Posterior vena cava (tissue), 2 donors: ENCODE data around the gene PNPT1. TPM values are rescaled to one million over a fixed set of nuclear protein-coding genes. Genes with fewer than 3 reads are reported as not detected.
"Not testable (repeated sequence)": the region's sequence is repeated elsewhere in the genome, so short reads cannot be mapped to it uniquely, and the experiment has no call there.

Experiments used
- DNase-seq: peaks from one replicate; pipeline ENCODE4 v3.0.0-alpha.2; 2020; ENCODE audit warnings: low spot score
- intact Hi-C, 2 donors: fragments of 100-400 bp; cut with DNase I; formaldehyde crosslinking; loops; one replicate each; pipeline versions ENCODE4 v1.14.1 to v1.14.2; 2022 to 2023
- long read RNA-seq, 2 donors: library from polyadenylated mRNA; unstranded; transcript quantifications; one replicate each; pipeline ENCODE4 v2.0.0, GENCODE V29; 2020 to 2021
- total RNA-seq, 2 donors: library from RNA; stranded (reverse); fragmentation: NEBNext Ultra II Directional; extraction: Animal tissue kit (Norgen Biotek cat#: 25700); gene quantifications; one replicate each; pipeline ENCODE4 v1.2.1, GENCODE V29; 2021
- donor health status: DM: yes; HTN: yes; CAD: no.
- donor health status: DM: yes; HTN: yes; CAD: no.

PNPT1 gene
- total RNA-seq = 10 to 100 TPM; 20.4 to 23.9 TPM
- long read RNA-seq, donor 1, full-length matches to known transcripts = 9 of 14 reads
- long read RNA-seq, donor 1, partial matches to known transcripts = 1 of 14 reads
- long read RNA-seq, donor 1, other reads (novel, unspliced or antisense) = 4 of 14 reads
- long read RNA-seq, donor 2, full-length matches to known transcripts = 3 of 16 reads
- long read RNA-seq, donor 2, partial matches to known transcripts = 4 of 16 reads
- long read RNA-seq, donor 2, other reads (novel, unspliced or antisense) = 9 of 16 reads

DNA sequence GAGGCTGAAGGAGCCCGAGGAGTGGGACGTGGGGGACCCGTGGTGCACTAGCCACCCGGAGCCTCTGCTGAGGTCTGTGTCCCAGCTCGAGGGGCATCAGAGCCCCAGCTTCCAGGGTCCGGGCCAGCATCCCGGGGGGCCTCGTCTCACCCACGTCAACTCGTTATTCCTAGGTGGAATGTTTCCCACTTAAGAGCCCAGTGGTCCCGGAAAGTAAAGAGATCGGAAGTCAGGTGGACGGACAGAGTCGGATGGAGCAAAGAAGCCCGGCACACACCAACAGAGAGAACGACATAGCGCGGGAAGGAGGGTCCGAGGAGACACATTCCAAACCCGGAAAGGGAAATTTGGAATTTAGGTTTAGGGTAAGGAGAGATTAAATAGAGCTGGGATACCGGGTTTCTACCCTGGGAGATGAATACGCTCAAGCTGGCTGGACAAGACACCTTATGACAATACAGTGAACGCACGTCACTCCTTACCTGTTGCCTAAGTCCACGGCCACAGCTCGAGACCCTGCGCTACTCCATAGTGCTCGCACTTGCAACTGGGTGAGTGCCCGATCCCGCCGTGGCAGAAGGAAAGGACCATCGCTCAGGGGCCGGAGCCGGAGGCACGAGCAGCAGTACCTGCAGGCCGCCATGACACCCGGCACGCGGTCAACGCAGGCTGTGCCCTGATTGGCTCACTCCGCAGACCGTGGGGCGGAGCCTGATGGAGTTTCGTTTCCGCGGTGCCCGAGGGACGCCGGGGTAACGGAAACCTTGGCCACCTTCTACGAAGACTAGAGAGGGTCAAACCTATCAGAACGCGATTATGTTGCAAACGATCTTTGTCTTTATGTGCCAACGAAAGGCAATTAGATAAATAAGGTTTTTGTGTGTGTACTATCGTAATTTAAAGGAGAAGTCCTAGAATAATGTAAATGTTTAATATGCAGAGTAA, at the start of gene PNPT1:
Gene PNPT1, minus strand, starts transcription at position 664 of the 945 bp plus-strand sequence. Its CDS starts 21 bp downstream, at position 643.
- peak; percentile 98 for DNase-seq
- intact Hi-C loops = no loop called here

DNA sequence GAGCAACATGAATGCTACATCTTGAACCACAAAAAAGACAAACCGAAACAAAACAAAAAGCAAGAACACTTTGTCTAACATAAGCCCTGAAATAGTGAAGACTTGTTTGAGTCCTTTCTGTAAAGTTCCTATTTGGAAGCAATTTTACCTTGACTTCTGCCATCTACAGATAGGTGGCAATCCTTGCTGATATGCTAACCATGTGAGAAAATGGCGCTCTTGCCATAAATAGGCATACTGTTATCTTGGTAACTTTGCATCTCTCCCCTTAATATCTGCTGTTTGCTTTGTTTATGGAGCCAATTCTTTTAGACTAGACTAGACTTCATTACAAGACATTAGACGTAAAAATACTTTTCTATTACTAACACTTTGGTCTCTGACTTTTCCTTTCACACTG, 49.4 kb upstream of the PNPT1 start:
- intact Hi-C loops = no loop called here
- no peak for DNase-seq

DNA sequence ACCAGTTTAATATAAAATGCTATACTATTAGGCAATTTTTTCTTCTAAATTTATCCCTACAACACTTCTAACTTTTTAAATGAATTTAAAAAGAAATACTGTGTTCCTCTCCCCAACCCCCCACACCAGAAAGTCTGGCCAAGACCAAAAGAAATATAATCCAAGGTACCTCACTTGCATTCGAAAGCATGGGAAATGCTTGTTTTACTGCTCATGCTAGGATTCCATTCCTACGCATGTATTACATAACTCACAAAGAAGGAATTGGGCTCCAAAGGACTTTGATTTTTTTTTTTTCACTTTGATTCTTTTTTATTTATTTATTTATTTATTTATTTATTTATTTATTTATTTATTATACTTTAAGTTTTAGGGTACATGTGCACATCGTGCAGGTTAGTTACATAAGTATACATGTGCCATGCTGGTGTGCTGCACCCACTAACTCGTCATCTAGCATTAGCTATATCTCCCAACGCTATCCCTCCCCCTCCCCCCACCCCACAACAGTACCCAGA, 42.4 kb upstream of the PNPT1 start:
- intact Hi-C loops, DNase-seq: not testable (repeated sequence)

DNA sequence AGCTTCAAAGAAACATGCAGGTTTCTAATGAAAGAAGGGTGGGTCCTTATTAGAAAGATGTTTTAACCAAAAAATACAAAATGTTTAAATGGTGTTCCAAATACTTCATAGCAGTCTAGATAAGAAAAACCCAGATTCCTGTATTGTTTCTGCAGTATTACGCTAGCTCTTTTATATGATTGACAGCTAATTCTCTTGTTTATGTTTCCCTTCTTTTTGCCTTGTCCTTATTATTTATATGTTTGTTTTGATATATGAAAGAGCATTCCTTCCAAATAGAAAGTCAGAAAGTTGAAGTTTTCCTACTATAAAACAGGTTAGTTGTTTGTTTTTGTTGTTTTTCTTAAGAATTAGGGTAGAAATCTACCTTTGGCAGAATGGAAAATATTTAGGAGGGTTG, 41.1 kb upstream of the PNPT1 start:
- no peak for DNase-seq
- intact Hi-C loops = no loop called here

DNA sequence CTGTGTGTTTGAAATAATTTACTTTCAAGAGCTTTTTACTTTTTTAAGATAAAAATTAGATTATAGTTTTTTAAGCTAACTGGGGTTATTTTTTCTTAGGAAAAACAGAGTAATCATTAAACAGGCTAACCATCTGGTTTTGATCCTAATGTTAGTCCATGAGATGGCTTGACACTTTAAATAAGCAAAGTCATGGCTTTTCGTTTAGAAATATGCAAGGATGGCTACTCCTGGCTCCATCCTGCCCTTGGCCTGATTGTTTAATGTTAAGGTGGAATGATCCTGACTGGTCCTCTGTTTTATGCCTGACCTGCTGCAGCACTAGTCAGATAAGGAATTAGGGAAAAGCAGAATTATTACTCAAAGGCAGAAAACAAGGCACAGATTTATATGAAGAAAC, 39.7 kb upstream of the PNPT1 start:
- intact Hi-C loops = no loop called here
- DNase-seq = no peak

DNA sequence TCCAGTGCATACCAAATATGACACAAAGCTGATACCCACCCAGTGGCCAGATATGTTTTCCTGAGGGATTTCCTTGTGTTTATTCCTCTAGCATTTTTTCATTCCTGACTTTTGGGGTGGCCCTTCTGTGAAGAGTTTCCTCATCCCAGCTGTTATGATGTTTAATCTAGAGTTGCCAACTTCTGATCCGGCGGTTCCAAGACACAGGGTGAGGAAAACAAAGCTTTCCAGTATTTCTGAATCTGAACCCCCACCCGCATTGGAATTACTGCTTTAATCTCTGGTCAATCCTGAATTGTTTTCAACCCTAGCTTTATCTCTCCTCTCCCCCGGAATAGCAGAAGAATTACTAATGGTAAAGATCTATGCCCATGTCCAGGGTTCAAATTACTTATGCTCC, 39.2 kb upstream of the PNPT1 start:
- DNase-seq = no peak
- intact Hi-C loops = no loop called here

DNA sequence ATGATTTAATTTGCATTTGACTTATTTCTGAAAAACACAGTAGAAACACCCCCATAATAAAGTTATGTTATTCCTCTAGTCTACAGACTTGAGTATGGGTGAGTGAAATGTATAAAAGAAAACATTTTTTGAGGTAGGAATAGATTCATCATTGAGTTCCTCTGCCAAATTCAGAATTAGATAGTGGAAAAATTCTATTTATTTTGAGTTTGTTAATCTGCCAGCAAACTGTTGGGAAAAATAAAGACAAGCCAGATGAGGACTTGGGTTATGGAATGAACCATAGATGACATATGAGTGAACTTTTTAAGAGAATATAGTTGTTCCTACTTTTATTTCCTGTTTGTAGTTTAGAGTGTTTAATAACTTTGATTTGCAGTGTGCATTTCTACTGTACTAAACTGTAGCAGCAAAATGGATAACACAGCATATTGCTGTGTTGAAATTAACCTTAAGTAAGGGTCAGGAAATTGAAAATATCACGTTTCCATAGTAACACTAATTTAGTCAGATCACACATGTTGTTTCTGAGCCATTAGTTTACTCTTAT, 35.6 kb upstream of the PNPT1 start:
- intact Hi-C loops = loop anchor here in 1 of 2 donors (10.0 kb wide), 1 partner anchor 396 kb away; no protein-coding TSS in a partner anchor
- no peak for DNase-seq

DNA sequence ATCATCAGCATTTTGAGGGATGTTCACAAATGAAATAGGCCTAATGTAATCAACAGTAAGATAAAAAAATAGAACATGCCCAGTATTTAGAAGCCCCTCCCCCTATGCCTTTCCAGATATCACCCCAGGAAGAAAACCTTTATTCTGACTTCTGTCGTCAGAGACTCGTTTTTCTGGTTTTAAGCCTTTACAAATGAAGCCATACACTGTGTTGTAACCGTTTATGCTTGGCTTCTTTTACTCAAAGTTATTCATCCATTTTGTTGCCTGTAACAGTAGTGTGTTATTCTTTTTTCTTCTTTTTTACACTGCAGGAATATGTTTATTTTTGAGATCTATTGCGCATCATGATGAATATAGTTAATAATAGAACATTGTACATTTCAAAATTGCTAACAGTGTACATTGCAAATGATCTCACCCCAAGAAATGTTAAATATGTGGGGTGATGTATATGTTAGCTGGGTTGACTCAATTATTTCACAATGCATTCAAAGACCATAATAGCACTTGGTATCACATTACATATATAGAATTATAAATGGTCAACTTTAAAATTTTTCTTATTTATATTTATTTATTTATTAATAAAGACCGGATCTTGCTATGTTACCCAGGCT, 28.1 kb upstream of the PNPT1 start:
- intact Hi-C loops = loop anchor here in 1 of 2 donors (10.0 kb wide), 1 partner anchor 403 kb away; no protein-coding TSS in a partner anchor
- no peak for DNase-seq

DNA sequence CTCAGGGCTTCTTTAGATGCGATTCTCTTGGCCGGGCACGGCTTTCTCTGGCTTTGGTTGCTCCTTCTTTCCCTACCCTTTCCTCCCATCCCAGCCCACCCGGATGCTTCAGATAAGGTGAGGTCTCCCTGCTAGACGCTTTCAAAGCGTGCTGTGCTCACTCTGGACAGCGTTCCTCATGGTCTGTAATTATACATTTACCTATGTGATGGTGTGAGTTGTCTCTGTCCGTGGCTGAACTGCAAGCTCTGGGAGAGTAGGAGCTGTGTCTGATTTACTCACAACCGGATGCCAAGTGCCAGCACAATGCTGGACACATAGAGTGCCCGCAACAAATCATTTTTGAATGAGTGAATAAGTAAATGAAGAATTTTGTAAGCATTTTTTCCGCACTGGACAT, 26.8 kb upstream of the PNPT1 start:
- intact Hi-C loops = loop anchor here in 1 of 2 donors (10.0 kb wide), 1 partner anchor 404 kb away; no protein-coding TSS in a partner anchor
- DNase-seq = no peak

DNA sequence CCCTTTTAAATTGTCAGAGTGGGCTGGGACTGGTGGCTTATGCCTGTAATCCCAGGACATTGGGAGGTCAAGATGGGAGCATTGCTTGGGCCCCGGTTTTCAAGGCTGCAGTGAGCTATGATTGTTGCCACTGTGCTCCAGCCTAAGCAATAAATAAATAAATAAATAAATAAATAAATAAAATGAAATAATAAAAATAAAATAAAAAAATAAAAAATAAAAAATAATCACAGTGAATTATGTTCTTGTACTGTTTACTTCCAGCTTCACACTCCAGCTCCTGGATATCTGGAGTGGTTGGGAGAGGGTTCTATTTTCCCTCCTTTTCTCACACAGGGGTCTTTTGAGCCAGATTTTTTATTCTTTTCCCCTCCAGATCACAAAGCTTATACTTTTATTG, 26.2 kb upstream of the PNPT1 start:
- intact Hi-C loops = loop anchor here (5.0 to 10.0 kb wide), 4 partner anchors 292 to 412 kb away; no protein-coding TSS in a partner anchor
- DNase-seq = no peak

DNA sequence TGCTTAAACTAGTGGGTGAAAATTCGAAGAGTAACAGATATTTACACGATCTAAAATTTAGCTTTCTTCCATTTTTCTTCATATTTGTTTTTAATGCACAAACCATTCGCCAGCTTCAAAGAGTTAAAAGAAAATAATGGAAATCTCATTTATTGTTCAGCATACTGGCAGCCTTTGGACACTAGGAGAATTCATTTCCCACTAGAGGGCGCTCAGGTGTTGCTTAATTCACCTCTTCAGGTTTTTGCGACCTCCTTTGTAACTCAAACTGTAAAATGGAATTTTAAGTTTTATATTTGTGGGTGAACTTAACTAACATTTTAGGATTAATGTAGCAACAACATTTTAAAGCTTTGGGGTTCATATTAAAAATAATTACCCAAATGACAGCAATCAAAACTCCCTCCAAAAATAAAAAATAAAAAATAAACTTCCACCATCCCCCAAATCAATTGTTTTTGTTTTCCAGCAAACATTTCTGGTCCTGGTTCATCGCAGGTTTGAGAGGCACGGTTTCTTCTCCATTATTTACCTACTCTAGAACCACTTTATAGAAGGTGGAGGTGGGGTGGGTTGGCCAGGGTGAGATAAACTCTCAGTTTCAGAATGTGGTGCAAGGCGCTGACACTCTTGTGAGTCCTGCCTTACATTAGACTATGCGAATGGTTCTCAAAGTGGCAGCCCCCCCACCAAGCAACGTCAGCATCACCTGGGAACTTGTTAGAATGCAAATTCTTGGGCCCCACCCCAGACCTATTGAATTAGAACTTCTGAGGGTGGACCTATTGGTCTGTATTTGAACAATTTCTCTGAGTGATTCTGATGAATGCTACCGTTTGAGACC, 24.7 kb upstream of the PNPT1 start:
- intact Hi-C loops = loop anchor here (5.0 to 10.0 kb wide), 3 partner anchors 294 to 414 kb away; no protein-coding TSS in a partner anchor
- no peak for DNase-seq

DNA sequence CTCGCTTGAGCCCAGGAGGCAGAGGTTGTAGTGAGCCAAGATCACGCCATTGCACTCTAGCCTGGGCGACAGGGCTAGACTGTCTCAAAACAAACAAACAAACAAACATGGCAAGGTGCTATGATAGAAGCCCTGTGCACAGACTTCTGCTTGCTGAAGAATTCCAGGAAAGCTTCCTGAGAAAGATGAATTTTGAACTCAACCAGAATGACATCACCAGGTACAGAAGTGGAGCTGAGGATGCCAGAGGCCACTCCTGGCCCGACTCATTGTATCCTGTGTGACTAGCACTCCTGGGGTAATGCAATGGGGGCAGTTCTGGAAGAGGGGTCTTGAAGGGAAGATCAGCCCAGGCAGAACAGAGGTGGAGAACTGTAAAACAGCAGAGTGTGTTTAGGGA, 22.0 kb upstream of the PNPT1 start:
- DNase-seq = no peak
- intact Hi-C loops = loop anchor here (5.0 to 10.0 kb wide), 3 partner anchors 297 to 417 kb away; no protein-coding TSS in a partner anchor

DNA sequence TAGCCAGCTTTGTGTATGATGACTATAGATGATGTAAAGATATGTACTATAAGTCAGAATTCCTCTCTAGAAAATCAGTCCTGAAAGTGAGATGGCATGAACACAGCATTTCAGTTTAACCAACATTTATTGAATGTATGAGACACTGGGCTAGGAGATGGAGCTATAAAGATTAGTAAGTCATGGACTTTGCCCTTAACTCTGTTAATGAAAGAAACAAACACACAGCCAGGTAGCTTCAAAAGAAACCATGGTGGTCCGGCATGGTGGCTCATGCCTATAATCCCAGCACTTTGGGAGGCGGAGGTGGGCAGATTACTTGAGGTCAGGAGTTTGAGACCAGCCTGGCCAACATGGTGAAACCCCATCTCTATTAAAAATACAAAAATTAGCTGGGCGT, 21.5 kb upstream of the PNPT1 start:
- intact Hi-C loops = loop anchor here (5.0 to 10.0 kb wide), 3 partner anchors 297 to 417 kb away; no protein-coding TSS in a partner anchor
- DNase-seq = not testable (repeated sequence)

DNA sequence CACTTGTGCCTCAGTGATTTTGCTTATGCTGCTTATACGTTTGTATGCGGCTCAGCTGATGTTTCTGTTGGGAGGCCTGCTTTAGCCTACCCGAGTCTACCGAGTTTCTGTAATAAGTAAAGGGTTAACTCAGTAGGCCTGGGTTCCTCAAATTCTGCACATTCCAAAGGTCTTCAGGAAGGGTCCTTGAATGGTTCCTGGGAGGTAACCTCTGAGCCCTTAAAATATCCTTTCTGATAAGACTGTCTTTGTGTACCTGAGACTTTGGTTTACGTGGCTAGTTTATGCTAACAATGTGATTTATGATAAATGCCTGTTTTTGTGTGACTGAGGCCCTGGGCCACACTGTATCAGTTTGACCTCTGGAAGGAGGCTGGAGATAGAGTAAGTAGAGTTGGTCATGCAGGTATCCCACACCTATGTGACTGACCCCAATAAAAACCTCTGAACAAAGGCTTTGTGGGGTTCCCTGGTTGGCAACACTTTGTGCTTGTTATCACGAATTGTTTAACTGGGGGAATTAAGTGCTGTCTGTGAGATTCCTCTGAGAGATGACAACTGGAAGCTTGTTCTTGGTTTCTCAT, 18.9 kb upstream of the PNPT1 start:
- intact Hi-C loops = loop anchor here in 1 of 2 donors (10.0 kb wide), 1 partner anchor 302 kb away; no protein-coding TSS in a partner anchor
- no peak for DNase-seq

DNA sequence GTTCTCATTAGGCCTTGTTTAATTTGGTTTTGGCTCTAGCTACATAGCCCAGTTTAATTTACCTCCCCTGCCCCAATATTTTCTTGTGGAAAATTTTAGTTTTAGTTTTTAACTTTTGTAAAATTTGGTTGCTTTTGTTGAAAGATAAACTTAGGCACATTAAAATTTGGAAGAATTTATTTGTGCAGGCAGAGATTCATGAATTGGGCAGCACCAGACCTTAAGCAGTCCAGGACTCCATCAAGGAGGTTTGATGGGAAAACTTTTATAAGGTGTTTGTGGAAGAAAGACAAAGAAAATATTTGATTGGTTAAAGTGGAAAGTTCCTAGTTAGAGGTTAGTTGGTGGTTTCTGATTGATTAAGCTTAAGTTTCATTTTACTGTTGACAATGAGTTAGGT, 16.4 kb upstream of the PNPT1 start:
- no peak for DNase-seq
- intact Hi-C loops = loop anchor here in 1 of 2 donors (10.0 kb wide), 1 partner anchor 305 kb away; no protein-coding TSS in a partner anchor

DNA sequence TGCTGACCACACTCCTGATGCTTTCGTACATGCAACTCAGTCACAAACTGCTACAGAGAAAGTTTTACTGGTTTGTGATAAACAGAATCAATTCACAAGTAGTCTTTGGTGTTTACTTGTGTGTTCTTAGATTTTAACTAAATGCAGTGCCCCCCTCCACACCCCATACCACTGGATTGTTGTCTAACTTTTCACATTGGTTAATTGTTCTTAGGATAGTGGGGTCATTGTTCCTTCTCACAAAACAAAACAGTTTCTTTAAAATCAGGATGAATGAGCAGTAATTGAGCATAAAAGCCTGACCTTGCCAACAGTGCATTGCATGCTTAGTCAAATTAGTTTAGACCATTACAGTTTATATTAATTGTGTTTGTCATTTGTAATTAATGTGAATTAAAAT, 14.1 kb upstream of the PNPT1 start:
- intact Hi-C loops = no loop called here
- no peak for DNase-seq

DNA sequence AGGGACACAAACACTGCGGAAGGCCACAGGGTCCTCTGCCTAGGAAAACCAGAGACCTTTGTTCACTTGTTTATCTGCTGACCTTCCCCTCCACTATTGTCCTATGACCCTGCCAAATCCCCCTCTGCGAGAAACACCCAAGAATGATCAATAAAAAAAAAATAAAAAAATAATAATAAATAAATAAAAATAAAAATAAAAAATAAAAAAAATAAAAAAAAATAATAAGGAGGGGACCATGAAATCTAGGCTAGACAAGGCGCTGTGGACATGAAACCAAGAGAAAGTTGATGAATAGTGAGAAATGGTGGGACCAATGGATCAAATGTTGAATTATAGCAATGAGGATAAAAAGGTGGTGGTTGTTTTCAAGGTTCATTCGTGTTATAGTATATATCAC, 12.6 kb upstream of the PNPT1 start:
- DNase-seq, intact Hi-C loops: not testable (repeated sequence)
